OCI-LY3 (cell line): ENCODE data around the gene IGDCC3.
"Not testable (repeated sequence)": the region's sequence is repeated elsewhere in the genome, so short reads cannot be mapped to it uniquely, and the experiment has no call there.

ENCODE experiments used
- H2AFZ ChIP-seq: fragments of 200-600, 300-600 bp; shearing (Covaris generic); 2 replicates; pipeline ENCODE4 v1.6.0; 2014; ENCODE audit warnings: antibody characterized with exemption, low read depth, low read length
- H3K27ac ChIP-seq: fragments of 200-600, 300-600 bp; sonication (generic); 2 replicates; pipeline ENCODE4 v1.5.1; 2014; ENCODE audit warnings: mild to moderate bottlenecking, low read length, moderate library complexity, mixed read lengths
- H3K27me3 ChIP-seq: fragments of 200-600, 300-600 bp; sonication (generic); 2 replicates; pipeline ENCODE4 v1.6.1; 2014; ENCODE audit warnings: low read depth, low read length, mixed read lengths
- H3K36me3 ChIP-seq: fragments of 200-600, 300-600 bp; sonication (generic); replicated peaks from 2 replicates; pipeline ENCODE3; 2014; ENCODE audit warnings: low read depth, low read length, mixed read lengths
- H3K4me1 ChIP-seq: fragments of 300-600, 200-600 bp; sonication (generic); 2 replicates; pipeline ENCODE4 v1.6.1; 2014; ENCODE audit warnings: low read length, mixed read lengths
- H3K4me2 ChIP-seq: fragments of 200-600, 300-600 bp; sonication (generic); 2 replicates; pipeline ENCODE4 v1.6.1; 2014; ENCODE audit warnings: low read length, mixed read lengths
- H3K4me3 ChIP-seq: fragments of 300-600, 200-600 bp; sonication (generic); 2 replicates; pipeline ENCODE4 v1.5.1; 2014; ENCODE audit warnings: antibody characterized with exemption, mild to moderate bottlenecking, low read length, moderate library complexity
- H3K79me2 ChIP-seq: fragments of 300-600, 200-600 bp; shearing (Covaris generic); 2 replicates; pipeline ENCODE4 v1.6.1; 2014; ENCODE audit warnings: mild to moderate bottlenecking, low read length, mixed read lengths
- H3K9ac ChIP-seq: fragments of 300-600, 200-600 bp; shearing (Covaris generic); 2 replicates; pipeline ENCODE4 v1.6.0; 2014; ENCODE audit warnings: mild to moderate bottlenecking, low read length, moderate library complexity
- H3K9me3 ChIP-seq: fragments of 200-600, 300-600 bp; shearing (Covaris generic); 2 replicates; pipeline ENCODE4 v1.6.1; 2014; ENCODE audit warnings: low read length, mixed read lengths; ENCODE audit not compliant: insufficient read depth
- H4K20me1 ChIP-seq: fragments of 200-600, 300-600 bp; sonication (generic); 2 replicates; pipeline ENCODE4 v1.6.1; 2016; ENCODE audit warnings: low read length, mixed read lengths; ENCODE audit not compliant: insufficient read depth
- CTCF ChIP-seq: fragments of 200-600, 300-600 bp; sonication (generic); IDR thresholded peaks from 2 replicates; pipeline ENCODE4 v1.5.1; 2014; ENCODE audit warnings: antibody characterized with exemption, low read length, low read depth
- EZH2phosphoT487 ChIP-seq: fragments of 200-600 bp; shearing (Covaris generic); IDR thresholded peaks from 2 replicates; pipeline ENCODE4 v1.6.1; 2018; ENCODE audit warnings: antibody characterized with exemption, mixed run types, low read depth

IGDCC3 gene

GRCh38 chr15:65360506-65360905 lies 17.3 kb downstream of the IGDCC3 start:
- Histone ChIP-seq H3K4me3 (no peak overlapping the region), H2AFZ (no peak overlapping the region), H3K36me3 (no peaks in the 10 kb centered on the region), H4K20me1 (no peaks in the 10 kb centered on the region), H3K27ac (no peak overlapping the region), H3K4me2 (no peak overlapping the region), H3K4me1 (no peaks in the 10 kb centered on the region), H3K27me3 (peaks cover 5% of the 10 kb centered on the region; the same call in 1 of the 2 replicates), H3K79me2 (no peaks in the 10 kb centered on the region), H3K9ac (no peak overlapping the region), H3K9me3 (no peaks in the 10 kb centered on the region)
- TF ChIP-seq CTCF = no peak
- TF ChIP-seq EZH2phosphoT487 = no peak

- Histone ChIP-seq H3K9ac (no peak overlapping the region), H3K4me2 (no peak overlapping the region), H3K27ac (no peak overlapping the region), H3K4me1 (no peaks in the 10 kb centered on the region), H3K9me3 (peaks cover 4% of the 10 kb centered on the region; the same call in 1 of the 2 replicates), H4K20me1 (no peaks in the 10 kb centered on the region), H2AFZ (no peak overlapping the region), H3K36me3 (no peaks in the 10 kb centered on the region), H3K79me2 (no peaks in the 10 kb centered on the region), H3K4me3 (no peak overlapping the region), H3K27me3 (no peaks in the 10 kb centered on the region)
- no peak for TF ChIP-seq EZH2phosphoT487
- no peak for TF ChIP-seq CTCF
Measured at GRCh38 chr15:65355988-65356353, 21.8 kb downstream of the IGDCC3 start.

GRCh38 chr15:65355173-65355987 lies 22.4 kb downstream of the IGDCC3 start:
- no peak overlapping the region for H3K9ac ChIP-seq

GRCh38 chr15:65354835-65355172 lies 23.0 kb downstream of the IGDCC3 start:
- Histone ChIP-seq H4K20me1 (no peaks in the 10 kb centered on the region), H3K4me1 (no peaks in the 10 kb centered on the region), H3K36me3 (no peaks in the 10 kb centered on the region), H3K79me2 (no peaks in the 10 kb centered on the region), H3K27ac (no peak overlapping the region), H3K4me2 (no peak overlapping the region), H3K4me3 (no peak overlapping the region), H3K27me3 (no peaks in the 10 kb centered on the region), H2AFZ (no peak overlapping the region), H3K9me3 (peaks cover 4% of the 10 kb centered on the region; the same call in 1 of the 2 replicates), H3K9ac (no peak overlapping the region)
- no peak for TF ChIP-seq EZH2phosphoT487
- no peak for TF ChIP-seq CTCF

More at GRCh38 chr15:65355173-65355987, 22.4 kb downstream of the IGDCC3 start:
- TF ChIP-seq EZH2phosphoT487 (no peak), CTCF (no peak)
- H3K79me2 ChIP-seq = no peaks in the 10 kb centered on the region
- no peaks in the 10 kb centered on the region for H3K36me3 ChIP-seq
- H4K20me1 ChIP-seq = no peaks in the 10 kb centered on the region
- H3K9me3 ChIP-seq = peaks cover 4% of the 10 kb centered on the region; the same call in 1 of the 2 replicates
- no peak overlapping the region for H3K4me3 ChIP-seq
- no peak overlapping the region for H3K4me2 ChIP-seq
- no peak overlapping the region for H3K27ac ChIP-seq
- H2AFZ ChIP-seq = no peak overlapping the region
- H3K27me3 ChIP-seq = no peaks in the 10 kb centered on the region
- no peaks in the 10 kb centered on the region for H3K4me1 ChIP-seq

GRCh38 chr15:65351972-65352371 lies 25.8 kb downstream of the IGDCC3 start:
- not testable (repeated sequence) for H3K4me1 ChIP-seq, H4K20me1 ChIP-seq, H3K9ac ChIP-seq, H3K79me2 ChIP-seq, H3K27me3 ChIP-seq, H3K9me3 ChIP-seq, H3K4me2 ChIP-seq, H3K36me3 ChIP-seq, H3K4me3 ChIP-seq, H3K27ac ChIP-seq, H2AFZ ChIP-seq
